Astrocyte (in vitro differentiated cells and primary cell): ENCODE results near the gene SLC25A13.

Experiments used
- EZH2 ChIP-seq: IDR thresholded peaks from 2 replicates; pipeline ENCODE4 v1.6.1; 2012; ENCODE audit warnings: mild to moderate bottlenecking, low read length, inconsistent platforms; ENCODE audit not compliant: insufficient read depth
- TF ChIP-seq, protein P1 (sequence below): IDR thresholded peaks from 2 replicates; pipeline ENCODE4 v1.5.1; 2011; ENCODE audit warnings: low read depth, mild to moderate bottlenecking, inconsistent platforms, low read length, moderate library complexity; ENCODE audit not compliant: insufficient read depth

DNA sequence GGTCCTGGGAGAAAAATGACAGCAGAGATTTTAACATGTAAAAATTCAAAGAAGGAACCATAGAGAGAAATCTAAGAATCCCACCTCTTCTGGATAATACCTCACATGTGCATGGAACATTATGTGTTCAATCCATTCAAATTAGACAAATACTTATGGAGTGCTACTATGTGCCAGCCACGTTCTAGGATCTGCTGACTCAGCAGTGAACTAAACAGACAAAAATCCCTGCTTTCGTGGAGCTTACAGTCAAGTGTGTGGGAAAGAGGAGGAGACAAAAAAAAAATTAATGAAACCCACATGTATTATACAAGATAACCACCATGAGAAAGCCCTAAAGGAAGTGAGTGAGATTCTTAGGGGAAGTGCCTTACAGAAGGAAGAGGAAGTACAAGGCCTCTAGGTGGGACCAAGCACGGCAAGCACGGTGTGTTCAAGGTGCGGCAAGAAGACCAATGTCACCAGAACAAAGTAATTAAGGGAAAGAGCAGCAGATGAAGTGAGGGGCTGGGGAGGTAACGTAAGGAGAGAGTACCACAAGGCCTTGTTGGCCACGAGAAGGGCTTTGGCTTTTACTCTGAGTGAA lies 71.0 kb downstream of the SLC25A13 start:
- TF ChIP-seq, protein P1, sequence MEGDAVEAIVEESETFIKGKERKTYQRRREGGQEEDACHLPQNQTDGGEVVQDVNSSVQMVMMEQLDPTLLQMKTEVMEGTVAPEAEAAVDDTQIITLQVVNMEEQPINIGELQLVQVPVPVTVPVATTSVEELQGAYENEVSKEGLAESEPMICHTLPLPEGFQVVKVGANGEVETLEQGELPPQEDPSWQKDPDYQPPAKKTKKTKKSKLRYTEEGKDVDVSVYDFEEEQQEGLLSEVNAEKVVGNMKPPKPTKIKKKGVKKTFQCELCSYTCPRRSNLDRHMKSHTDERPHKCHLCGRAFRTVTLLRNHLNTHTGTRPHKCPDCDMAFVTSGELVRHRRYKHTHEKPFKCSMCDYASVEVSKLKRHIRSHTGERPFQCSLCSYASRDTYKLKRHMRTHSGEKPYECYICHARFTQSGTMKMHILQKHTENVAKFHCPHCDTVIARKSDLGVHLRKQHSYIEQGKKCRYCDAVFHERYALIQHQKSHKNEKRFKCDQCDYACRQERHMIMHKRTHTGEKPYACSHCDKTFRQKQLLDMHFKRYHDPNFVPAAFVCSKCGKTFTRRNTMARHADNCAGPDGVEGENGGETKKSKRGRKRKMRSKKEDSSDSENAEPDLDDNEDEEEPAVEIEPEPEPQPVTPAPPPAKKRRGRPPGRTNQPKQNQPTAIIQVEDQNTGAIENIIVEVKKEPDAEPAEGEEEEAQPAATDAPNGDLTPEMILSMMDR: no peak
- no peak for TF ChIP-seq EZH2
